A673 (cell line): ENCODE results near the gene PRDM16.
A peak's percentile ranks its signal among the peaks of the same experiment; 100 is the strongest.

Experiments
- EZH2 ChIP-seq: fragments of 200-600 bp; sonication (generic); IDR thresholded peaks from 2 replicates; pipeline ENCODE4 v1.6.1; 2017; ENCODE audit warnings: borderline replicate concordance, low read depth, mild to moderate bottlenecking, mixed read lengths, antibody characterized with exemption, low read length; ENCODE audit not compliant: poor library complexity, severe bottlenecking
- TF ChIP-seq, protein P1 (sequence below): fragments of 300-800, 200-600 bp; sonication (generic); conservative IDR thresholded peaks from 2 replicates; pipeline ENCODE4 v1.5.1; 2017; ENCODE audit warnings: low read depth, mild to moderate bottlenecking, antibody characterized with exemption, low read length, moderate library complexity, mixed read lengths

DNA sequence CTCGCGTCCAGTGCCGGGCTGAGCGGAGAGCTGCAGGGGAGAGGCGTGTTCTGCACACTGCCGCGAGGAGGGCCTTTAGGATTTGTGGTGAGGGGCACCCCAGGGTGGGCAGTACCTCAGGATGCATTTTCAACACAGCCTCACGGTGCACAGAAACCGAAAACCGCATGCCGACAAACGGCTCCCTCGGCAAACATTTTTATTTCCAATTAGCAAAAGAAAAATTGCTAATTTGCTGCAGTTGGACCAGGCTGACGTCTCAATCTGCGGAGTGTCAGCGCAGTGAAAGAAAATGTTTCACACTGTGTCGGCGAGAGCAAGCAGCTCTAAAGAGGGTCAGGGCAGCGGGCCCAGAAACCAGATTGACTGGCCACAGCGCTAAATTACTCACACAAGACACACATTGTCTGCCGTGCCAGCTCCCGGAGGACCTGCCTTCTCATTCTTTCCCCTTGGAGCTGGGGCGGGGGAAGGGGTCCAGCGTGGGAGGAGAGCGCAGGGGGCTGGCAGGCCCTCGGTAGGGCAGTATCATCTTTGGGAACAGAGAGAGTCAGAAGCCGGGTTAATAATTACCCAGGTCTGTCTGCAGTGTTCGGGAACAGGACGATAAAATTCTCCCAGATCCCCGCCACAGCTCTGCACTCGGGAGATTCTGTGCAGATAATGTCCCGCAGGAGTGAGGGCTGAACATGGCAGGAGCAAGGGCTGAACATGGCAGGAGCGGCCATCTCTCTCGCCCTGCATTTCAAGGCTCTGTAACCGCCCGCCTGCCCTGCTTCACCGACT, 150.2 kb downstream of the PRDM16 start:
- TF ChIP-seq, protein P1, sequence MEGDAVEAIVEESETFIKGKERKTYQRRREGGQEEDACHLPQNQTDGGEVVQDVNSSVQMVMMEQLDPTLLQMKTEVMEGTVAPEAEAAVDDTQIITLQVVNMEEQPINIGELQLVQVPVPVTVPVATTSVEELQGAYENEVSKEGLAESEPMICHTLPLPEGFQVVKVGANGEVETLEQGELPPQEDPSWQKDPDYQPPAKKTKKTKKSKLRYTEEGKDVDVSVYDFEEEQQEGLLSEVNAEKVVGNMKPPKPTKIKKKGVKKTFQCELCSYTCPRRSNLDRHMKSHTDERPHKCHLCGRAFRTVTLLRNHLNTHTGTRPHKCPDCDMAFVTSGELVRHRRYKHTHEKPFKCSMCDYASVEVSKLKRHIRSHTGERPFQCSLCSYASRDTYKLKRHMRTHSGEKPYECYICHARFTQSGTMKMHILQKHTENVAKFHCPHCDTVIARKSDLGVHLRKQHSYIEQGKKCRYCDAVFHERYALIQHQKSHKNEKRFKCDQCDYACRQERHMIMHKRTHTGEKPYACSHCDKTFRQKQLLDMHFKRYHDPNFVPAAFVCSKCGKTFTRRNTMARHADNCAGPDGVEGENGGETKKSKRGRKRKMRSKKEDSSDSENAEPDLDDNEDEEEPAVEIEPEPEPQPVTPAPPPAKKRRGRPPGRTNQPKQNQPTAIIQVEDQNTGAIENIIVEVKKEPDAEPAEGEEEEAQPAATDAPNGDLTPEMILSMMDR, result no peak
- TF ChIP-seq EZH2, result peak; percentile 56
